H9 (cell line): ENCODE measurements around the gene HK2. TPM values are rescaled to one million over a fixed set of nuclear protein-coding genes. Genes with fewer than 3 reads are reported as not detected.

Experiments used
- DNase-seq: peaks from one replicate; pipeline ENCODE4 v3.0.0-alpha.2; 2017
- H2AFZ ChIP-seq: one replicate; pipeline ENCODE4 v1.6.1; 2013; ENCODE audit warnings: mild to moderate bottlenecking, low read length, control low read depth, moderate library complexity
- H2AK5ac ChIP-seq: 2 replicates; pipeline ENCODE4 v1.6.1; 2013; ENCODE audit warnings: low read length, control low read depth, mixed read lengths; ENCODE audit not compliant: insufficient read length
- H2BK120ac ChIP-seq: one replicate; pipeline ENCODE4 v1.6.1; 2013; ENCODE audit warnings: low read depth, mild to moderate bottlenecking, low read length, control low read depth, inconsistent platforms; ENCODE audit not compliant: poor library complexity, severe bottlenecking
- H2BK12ac ChIP-seq: 2 replicates; pipeline ENCODE4 v1.6.1; 2013; ENCODE audit warnings: low read length, control low read depth, mixed read lengths, low read depth; ENCODE audit not compliant: insufficient read length
- H2BK15ac ChIP-seq: 2 replicates; pipeline ENCODE4 v1.6.1; 2013; ENCODE audit warnings: low read depth, low read length, control low read depth
- H2BK20ac ChIP-seq: one replicate; pipeline ENCODE4 v1.6.1; 2013; ENCODE audit warnings: low read depth, mild to moderate bottlenecking, low read length, control low read depth, inconsistent platforms; ENCODE audit not compliant: poor library complexity, severe bottlenecking
- H2BK5ac ChIP-seq: 2 replicates; pipeline ENCODE4 v1.6.1; 2013; ENCODE audit warnings: low read length, control low read depth, mixed read lengths; ENCODE audit not compliant: insufficient read length
- H3K14ac ChIP-seq: 2 replicates; pipeline ENCODE4 v1.6.1; 2013; ENCODE audit warnings: low read length, control low read depth; ENCODE audit not compliant: insufficient read depth
- H3K18ac ChIP-seq: 2 replicates; pipeline ENCODE4 v1.6.1; 2013; ENCODE audit warnings: low read depth, mild to moderate bottlenecking, mixed read lengths, low read length, control low read depth; ENCODE audit not compliant: insufficient read length
- H3K23ac ChIP-seq: 2 replicates; pipeline ENCODE4 v1.6.1; 2013; ENCODE audit warnings: low read length, control low read depth, mixed read lengths, low read depth; ENCODE audit not compliant: insufficient read length
- H3K23me2 ChIP-seq: 2 replicates; pipeline ENCODE4 v1.6.1; 2013; ENCODE audit warnings: low read depth, mild to moderate bottlenecking, mixed read lengths, low read length, control low read depth; ENCODE audit not compliant: insufficient read length, poor library complexity, severe bottlenecking
- H3K27ac ChIP-seq: 2 replicates; pipeline ENCODE4 v1.5.1; 2013; ENCODE audit warnings: low read length, control low read depth, mixed read lengths, low read depth; ENCODE audit not compliant: insufficient read length
- H3K27me3 ChIP-seq: 2 replicates; pipeline ENCODE4 v1.6.1; 2013; ENCODE audit warnings: low read length, control low read depth, inconsistent platforms; ENCODE audit not compliant: insufficient read depth
- H3K4ac ChIP-seq: 2 replicates; pipeline ENCODE4 v1.6.1; 2013; ENCODE audit warnings: low read depth, mild to moderate bottlenecking, control low read depth, inconsistent platforms, low read length, moderate library complexity
- H3K4me1 ChIP-seq: 2 replicates; pipeline ENCODE4 v1.6.1; 2013; ENCODE audit warnings: low read length, control low read depth, inconsistent platforms; ENCODE audit not compliant: insufficient read depth
- H3K4me2 ChIP-seq: 2 replicates; pipeline ENCODE4 v1.6.1; 2013; ENCODE audit warnings: low read length, control low read depth, mixed read lengths; ENCODE audit not compliant: insufficient read length, insufficient read depth
- H3K56ac ChIP-seq: 2 replicates; pipeline ENCODE4 v1.6.1; 2013; ENCODE audit warnings: low read depth, mild to moderate bottlenecking, mixed read lengths, low read length, control low read depth; ENCODE audit not compliant: insufficient read length
- H3K79me1 ChIP-seq: 2 replicates; pipeline ENCODE4 v1.6.1; 2013; ENCODE audit warnings: low read depth, mild to moderate bottlenecking, moderate library complexity, low read length, control low read depth, inconsistent platforms; ENCODE audit not compliant: insufficient read depth, poor library complexity, severe bottlenecking
- H3K79me2 ChIP-seq: 2 replicates; pipeline ENCODE4 v1.6.1; 2013; ENCODE audit warnings: low read length, control low read depth, inconsistent platforms; ENCODE audit not compliant: insufficient read depth
- H3K9ac ChIP-seq: 2 replicates; pipeline ENCODE4 v1.6.1; 2013; ENCODE audit warnings: low read length, control low read depth, mixed read lengths; ENCODE audit not compliant: insufficient read length; ENCODE audit errors: extremely low read depth
- H3K9me3 ChIP-seq: one replicate; pipeline ENCODE4 v1.6.1; 2013; ENCODE audit warnings: low read depth, low read length, inconsistent platforms; ENCODE audit not compliant: control insufficient read depth
- H3T11ph ChIP-seq: one replicate; pipeline ENCODE4 v1.6.1; 2013; ENCODE audit warnings: mild to moderate bottlenecking, low read length, control low read depth, inconsistent platforms
- H4K20me1 ChIP-seq: one replicate; pipeline ENCODE4 v1.6.1; 2013; ENCODE audit not compliant: control insufficient read depth, insufficient read length, insufficient read depth
- H4K5ac ChIP-seq: 2 replicates; pipeline ENCODE4 v1.6.1; 2013; ENCODE audit warnings: low read depth, mild to moderate bottlenecking, mixed read lengths, low read length, control low read depth; ENCODE audit not compliant: insufficient read length
- H4K8ac ChIP-seq: replicated peaks from 2 replicates; pipeline ENCODE4 v1.6.1; 2013; ENCODE audit warnings: low read length, control low read depth, mixed read lengths, low read depth; ENCODE audit not compliant: insufficient read length
- H4K91ac ChIP-seq: 2 replicates; pipeline ENCODE4 v1.6.1; 2013; ENCODE audit warnings: low read depth, mild to moderate bottlenecking, moderate library complexity, mixed read lengths, low read length, control low read depth; ENCODE audit not compliant: insufficient read length
- H3K27ac Mint-ChIP-seq, 3 experiments: 2 replicates in 2 of 3; 3 replicates in 1 of 3; pipeline ENCODE4 v1.8.0; 2020 to 2021; ENCODE audit warnings: mixed read lengths in 3 of 3, mild to moderate bottlenecking in 1 of 3, moderate library complexity in 1 of 3
- H3K27me3 Mint-ChIP-seq: 2 replicates; pipeline ENCODE4 v1.8.0; 2021; ENCODE audit warnings: low read depth, mild to moderate bottlenecking, moderate library complexity, mixed read lengths
- H3K36me3 Mint-ChIP-seq, 3 experiments: 2 replicates in 2 of 3; 3 replicates in 1 of 3; pipeline ENCODE4 v1.8.0; 2020 to 2021; ENCODE audit warnings: low read depth in 3 of 3, mixed read lengths in 3 of 3; ENCODE audit not compliant: insufficient read depth in 1 of 3
- H3K4me1 Mint-ChIP-seq, 2 experiments: 2 replicates each; pipeline ENCODE4 v1.8.0; 2020; ENCODE audit warnings: mixed read lengths in 2 of 2
- H3K4me3 Mint-ChIP-seq, 2 experiments: 2 replicates in 1 of 2; 3 replicates in 1 of 2; pipeline ENCODE4 v1.8.0; 2020 to 2021; ENCODE audit warnings: mild to moderate bottlenecking in 2 of 2, mixed read lengths in 2 of 2, moderate library complexity in 1 of 2
- H3K9me3 Mint-ChIP-seq, 2 experiments: 2 replicates in 1 of 2; 3 replicates in 1 of 2; pipeline ENCODE4 v1.8.0; 2020; ENCODE audit warnings: mild to moderate bottlenecking in 2 of 2, mixed read lengths in 2 of 2, moderate library complexity in 1 of 2
- whole genome bisulfite sequencing: extraction: QIAGEN DNeasy Blood & Tissue Kit; methylation state at CpG from one replicate; pipeline ENCODE4 v1.1.7; 2013; ENCODE audit warnings: missing lambda C conversion rate, low lambda C conversion rate, mixed read lengths; ENCODE audit not compliant: insufficient read length; ENCODE audit errors: extremely low coverage; 5-methylcytosine and 5-hydroxymethylcytosine counted together
- total RNA-seq: library from RNA; stranded (reverse); gene quantifications from 2 replicates; pipeline ENCODE4 v1.2.1, GENCODE V29; 2021
- TF ChIP-seq, protein P1 (sequence below): fragments of 200-600 bp; sonication (generic); conservative IDR thresholded peaks from 3 replicates; pipeline ENCODE4 v1.8.0; 2021; ENCODE audit warnings: antibody characterized with exemption, mild to moderate bottlenecking

Gene HK2
- total RNA-seq, 1 experiment from 2014 or later, result 54.3 TPM

DNA sequence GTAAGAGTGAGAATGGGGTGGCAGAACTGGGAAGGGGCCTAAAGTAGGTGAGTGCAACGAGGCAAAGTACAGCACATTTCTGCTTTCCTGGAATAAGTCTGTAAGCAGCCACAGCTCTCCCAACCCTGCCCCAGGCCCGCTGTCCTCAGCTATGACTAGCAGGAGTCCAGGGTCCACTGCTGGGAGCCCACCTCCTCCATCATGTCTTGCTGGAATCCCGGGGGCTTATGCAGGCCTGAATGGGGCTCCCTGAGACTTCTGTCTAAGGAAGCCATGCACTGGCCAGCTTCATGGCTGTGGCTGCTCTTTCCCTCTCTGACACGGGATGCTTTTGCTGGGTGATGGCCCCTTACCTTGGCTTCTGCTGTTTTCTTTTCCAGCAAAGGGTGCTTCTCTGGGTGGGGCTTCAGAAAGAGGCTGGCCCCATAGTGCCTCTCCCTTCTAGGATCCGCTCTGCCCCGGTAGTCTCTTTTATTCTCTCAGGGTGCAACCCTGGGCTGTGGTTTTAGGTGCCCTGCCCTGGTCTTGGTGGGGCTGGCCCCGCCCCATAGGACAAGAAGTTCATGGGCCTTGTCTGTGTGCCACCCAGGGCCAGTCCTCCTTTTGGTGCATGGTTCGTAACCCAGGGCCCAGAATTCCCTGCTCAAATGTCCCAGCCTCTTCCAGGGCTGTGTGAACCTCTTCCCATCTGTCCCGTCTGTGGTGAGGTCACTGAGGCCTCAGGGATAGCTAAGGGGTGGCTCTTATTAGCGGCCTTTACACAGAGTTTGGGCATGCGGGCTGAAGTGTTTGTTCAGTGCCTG, 90.7 kb downstream of the HK2 start:
- DNase-seq, result no peak
- Histone ChIP-seq H3K18ac (no peak overlapping the region), H3K9ac (no peak overlapping the region), H3K4me2 (no peak overlapping the region), H3K23ac (no peak overlapping the region), H2BK5ac (no peak overlapping the region), H2AK5ac (no peak overlapping the region), H2BK20ac (no peak overlapping the region), H3K9me3 (no peaks in the 10 kb centered on the region), H3K14ac (no peak overlapping the region; the same call in 1 of the 2 replicates), H4K8ac (no peak overlapping the region), H3K4me1 (no peaks in the 10 kb centered on the region), H2BK120ac (no peak overlapping the region), H3T11ph (no peak overlapping the region), H2BK12ac (no peak overlapping the region), H4K91ac (no peak overlapping the region), H3K23me2 (peaks cover 3% of the 10 kb centered on the region), H3K27ac (no peak overlapping the region), H3K79me1 (no peaks in the 10 kb centered on the region), H2BK15ac (no peak overlapping the region), H3K27me3 (no peaks in the 10 kb centered on the region), H3K79me2 (no peaks in the 10 kb centered on the region), H4K20me1 (no peaks in the 10 kb centered on the region), H4K5ac (no peak overlapping the region), H3K56ac (no peak overlapping the region), H2AFZ (no peak overlapping the region), H3K4ac (no peak overlapping the region)
- no peak overlapping the region for H3K4me3 Mint-ChIP-seq
- no CpG with 5 or more reads among the region's 11 CpGs for WGBS
- H3K36me3 Mint-ChIP-seq, result no peaks in the 10 kb centered on the region
- no peaks in the 10 kb centered on the region for H3K9me3 Mint-ChIP-seq
- no peak overlapping the region for H3K27ac Mint-ChIP-seq
- H3K4me1 Mint-ChIP-seq, result peaks cover 5 to 6% of the 10 kb centered on the region in 2 experiments
- TF ChIP-seq, protein P1, sequence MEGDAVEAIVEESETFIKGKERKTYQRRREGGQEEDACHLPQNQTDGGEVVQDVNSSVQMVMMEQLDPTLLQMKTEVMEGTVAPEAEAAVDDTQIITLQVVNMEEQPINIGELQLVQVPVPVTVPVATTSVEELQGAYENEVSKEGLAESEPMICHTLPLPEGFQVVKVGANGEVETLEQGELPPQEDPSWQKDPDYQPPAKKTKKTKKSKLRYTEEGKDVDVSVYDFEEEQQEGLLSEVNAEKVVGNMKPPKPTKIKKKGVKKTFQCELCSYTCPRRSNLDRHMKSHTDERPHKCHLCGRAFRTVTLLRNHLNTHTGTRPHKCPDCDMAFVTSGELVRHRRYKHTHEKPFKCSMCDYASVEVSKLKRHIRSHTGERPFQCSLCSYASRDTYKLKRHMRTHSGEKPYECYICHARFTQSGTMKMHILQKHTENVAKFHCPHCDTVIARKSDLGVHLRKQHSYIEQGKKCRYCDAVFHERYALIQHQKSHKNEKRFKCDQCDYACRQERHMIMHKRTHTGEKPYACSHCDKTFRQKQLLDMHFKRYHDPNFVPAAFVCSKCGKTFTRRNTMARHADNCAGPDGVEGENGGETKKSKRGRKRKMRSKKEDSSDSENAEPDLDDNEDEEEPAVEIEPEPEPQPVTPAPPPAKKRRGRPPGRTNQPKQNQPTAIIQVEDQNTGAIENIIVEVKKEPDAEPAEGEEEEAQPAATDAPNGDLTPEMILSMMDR, result no peak
- H3K27me3 Mint-ChIP-seq, result peaks cover 13% of the 10 kb centered on the region
